GM12878 (cell line): Measurements from ENCODE around the gene STRIP2. TPM values are rescaled to one million over a fixed set of nuclear protein-coding genes. Genes with fewer than 3 reads are reported as not detected.
"Not testable (repeated sequence)": the region's sequence is repeated elsewhere in the genome, so short reads cannot be mapped to it uniquely, and the experiment has no call there.

Source experiments
- ATAC-seq: fragments of 200-7000 bp; cut with Tn5 transposase; 3 replicates; pipeline ENCODE4 v1.9.1; 2020; ENCODE audit warnings: mild to moderate bottlenecking, moderate library complexity
- BruUV-seq: library from RNA; stranded (reverse); fragments of 400-500 nt; replicated peaks from 2 replicates; lab custom pipeline; 2021; lab: Mats Ljungman, UMichigan
- CTCF ChIA-PET: fragments of 300-600 bp; sonication (Branson Sonifier 250); formaldehyde crosslinking; extraction: SDS; loops from one replicate; lab custom pipeline; 2021; ENCODE audit warnings: inconsistent platforms; lab: Yijun Ruan, JAX
- POLR2A ChIA-PET: fragments of 350-600 bp; formaldehyde crosslinking; extraction: SDS; loops from one replicate; lab custom pipeline; 2021; ENCODE audit warnings: inconsistent platforms; lab: Charles Lee
- RAD21 ChIA-PET: fragments of 300-600 bp; sonication (Branson Sonifier 250); formaldehyde crosslinking; loops from one replicate; lab custom pipeline; 2023; ENCODE audit warnings: antibody characterized with exemption; ENCODE audit not compliant: unreplicated experiment; lab: Charles Lee
- SMC1A ChIA-PET: fragments of 300-600 bp; sonication (Branson Sonifier 250); formaldehyde crosslinking; loops from one replicate; lab custom pipeline; 2023; ENCODE audit not compliant: unreplicated experiment, uncharacterized antibody; lab: Charles Lee
- DNase-seq: peaks from one replicate; pipeline ENCODE4 v3.0.0-alpha.2; 2011; ENCODE audit warnings: low read depth, low spot score
- FAIRE-seq: peaks from 3 replicates; lab custom pipeline; 2011; peaks lifted over from hg19 to GRCh38; lab: Jason Lieb, UNC
- H2AFZ ChIP-seq: 2 replicates; pipeline ENCODE4 v1.6.0; 2011; ENCODE audit warnings: low read depth, low read length, control low read depth; ENCODE audit not compliant: control insufficient read depth
- H3K27ac ChIP-seq: 2 replicates; pipeline ENCODE4 v1.5.1; 2011; ENCODE audit warnings: control low read depth; ENCODE audit not compliant: control insufficient read depth, insufficient read depth
- H3K27me3 ChIP-seq, 2 experiments: replicated peaks in 1 of 2; 2 replicates each; pipeline versions ENCODE4 v1.6.0 to v1.6.1; 2011; ENCODE audit warnings: low read length in 1 of 2; ENCODE audit not compliant: control insufficient read depth in 2 of 2, insufficient read depth in 2 of 2
- H3K36me3 ChIP-seq, 2 experiments: 2 replicates each; pipeline ENCODE4 v1.5.1; 2011; ENCODE audit warnings: low read length in 1 of 2; ENCODE audit not compliant: control insufficient read depth in 2 of 2, insufficient read depth in 2 of 2
- H3K4me1 ChIP-seq: 2 replicates; pipeline ENCODE4 v1.6.1; 2011; ENCODE audit warnings: mild to moderate bottlenecking, low read length, moderate library complexity, mixed read lengths; ENCODE audit not compliant: control insufficient read depth, insufficient read depth
- H3K4me2 ChIP-seq: 2 replicates; pipeline ENCODE4 v1.6.0; 2011; ENCODE audit warnings: control low read depth; ENCODE audit not compliant: control insufficient read depth, insufficient read depth
- H3K4me3 ChIP-seq: fragments of 200-600 bp; sonication (generic); 2 replicates; pipeline ENCODE4 v1.5.1; 2016
- H3K79me2 ChIP-seq: 2 replicates; pipeline ENCODE4 v1.6.0; 2011; ENCODE audit warnings: low read length; ENCODE audit not compliant: control insufficient read depth, insufficient read depth
- H3K9ac ChIP-seq: 2 replicates; pipeline ENCODE4 v1.8.0; 2011; ENCODE audit warnings: low read length, control low read depth, mixed read lengths; ENCODE audit not compliant: control insufficient read depth, insufficient read depth
- H3K9me3 ChIP-seq: replicated peaks from 3 replicates; pipeline ENCODE4 v1.5.1; 2011; ENCODE audit warnings: mild to moderate bottlenecking, low read length; ENCODE audit not compliant: control insufficient read depth, insufficient read depth
- H4K20me1 ChIP-seq: 2 replicates; pipeline ENCODE4 v1.6.0; 2011; ENCODE audit not compliant: control insufficient read depth, insufficient read depth
- EGR1 ChIP-seq, 2 experiments: IDR thresholded peaks; 1 replicate in 1 of 2; 2 replicates in 1 of 2; pipeline ENCODE4 v1.6.1; 2011 to 2012; ENCODE audit warnings: low read depth in 2 of 2, low read length in 2 of 2, borderline replicate concordance in 1 of 2, mild to moderate bottlenecking in 1 of 2, moderate library complexity in 1 of 2
- FOS ChIP-seq: IDR thresholded peaks from 3 replicates; pipeline ENCODE4 v1.6.1; 2011; ENCODE audit warnings: borderline replicate concordance; ENCODE audit not compliant: insufficient read length; ENCODE audit errors: extremely low read depth
- IRF3 ChIP-seq: fragments of 450-650 bp; IDR thresholded peaks from 2 replicates; pipeline ENCODE4 v1.6.1; 2014; ENCODE audit warnings: mild to moderate bottlenecking
- IRF5 ChIP-seq: fragments of 450-650 bp; IDR thresholded peaks from 2 replicates; pipeline ENCODE4 v1.6.1; 2017; ENCODE audit warnings: borderline replicate concordance
- NR2F1 ChIP-seq: fragments of 450-650 bp; conservative IDR thresholded peaks from 2 replicates; pipeline ENCODE4 v1.6.1; 2017; ENCODE audit warnings: mild to moderate bottlenecking
- RFX5 ChIP-seq: IDR thresholded peaks from 2 replicates; pipeline ENCODE4 v1.6.1; 2011; ENCODE audit warnings: low read depth, low read length, improper control_type of control experiment
- YBX1 ChIP-seq: fragments of 450-650 bp; IDR thresholded peaks from 2 replicates; pipeline ENCODE4 v1.6.1; 2016; ENCODE audit warnings: antibody characterized with exemption
- ZBTB40 ChIP-seq: fragments of 450-650 bp; IDR thresholded peaks from 2 replicates; pipeline ENCODE4 v1.6.1; 2016; ENCODE audit warnings: mild to moderate bottlenecking, moderate library complexity, borderline replicate concordance
- WGBS: methylation state at CpG from one replicate; pipeline ENCODE4 v1.1.6; 2016; ENCODE audit warnings: low lambda C conversion rate; ENCODE audit not compliant: insufficient replicate concordance, insufficient coverage; ENCODE audit errors: missing lambda C conversion rate; 5-methylcytosine and 5-hydroxymethylcytosine counted together
- in situ Hi-C: fragments of 300-500 bp; cut with MboI; formaldehyde crosslinking; loops from 9 replicates; pipeline ENCODE4 v1.14.3; 2018; ENCODE audit warnings: mixed read lengths
- intact Hi-C: fragments of 100-400 bp; cut with micrococcal nuclease; formaldehyde crosslinking; loops from one replicate; pipeline ENCODE4 v1.14.2; 2022; ENCODE audit not compliant: unreplicated experiment
- polyA plus RNA-seq, 11 experiments: library from polyadenylated mRNA; depleted of rRNA in 4 of 11; unstranded in 6 of 11; stranded (reverse) in 5 of 11; fragments of >200 nt; fragmentation: Nextera tagmentation in 4 of 11; fragmentation: Illumina TruSeq in 1 of 11; extraction: Ambion mirVana in 4 of 11; extraction: Trizol in 1 of 11; gene quantifications; 1 replicate in 1 of 11; 2 replicates in 10 of 11; pipeline versions ENCODE4 v1.2.1 to v1.2.3, GENCODE V29; 2011 to 2016; ENCODE audit warnings: inconsistent platforms in 2 of 11, missing spikeins in 2 of 11, low read depth in 1 of 11
- total RNA-seq, 4 experiments: library from RNA; depleted of rRNA in 3 of 4; stranded (reverse); fragments of >200 nt in 3 of 4; fragmentation: Illumina TruSeq in 1 of 4; extraction: Trizol in 1 of 4; gene quantifications; 2 replicates each; pipeline versions ENCODE4 v1.2.1 to v1.2.3, GENCODE V29; 2013 to 2021

Gene STRIP2
- total and polyA plus RNA-seq, 10 of the 15 experiments (the other 5 are each of a cell fraction or from before 2014, with no cell fraction given) = 0.48 to 5.8 (median 1.8) TPM

- TF ChIP-seq RFX5 (no peak), FOS (no peak), IRF3 (no peak), NR2F1 (no peak), IRF5 (no peak), ZBTB40 (no peak), YBX1 (no peak), EGR1 (IDR thresholded peaks at IDR 0.05; ENCODE audit: borderline replicate concordance in 1 of 2, low read depth in 2 of 2, low read length in 2 of 2) (no peak)
Observed at GRCh38 chr7:129443612-129444011, 9.4 kb downstream of the STRIP2 start (continued).

GRCh38 chr7:129444776-129445175, 10.5 kb downstream of the STRIP2 start:
- ATAC-seq, H3K36me3 ChIP-seq, intact Hi-C loops, FAIRE-seq, H2AFZ ChIP-seq, BruUV-seq, CTCF ChIA-PET, H3K27ac ChIP-seq, H3K79me2 ChIP-seq, H3K9ac ChIP-seq, RAD21 ChIA-PET, H3K9me3 ChIP-seq, H3K4me3 ChIP-seq, H3K4me1 ChIP-seq, H3K4me2 ChIP-seq, in situ Hi-C loops, H3K27me3 ChIP-seq, POLR2A ChIA-PET, DNase-seq, SMC1A ChIA-PET, H4K20me1 ChIP-seq: not testable (repeated sequence)
- 86% methylated on average over 5 of the region's 5 CpGs for WGBS

GRCh38 chr7:129446925-129447324, 12.7 kb downstream of the STRIP2 start:
- DNase-seq, H3K9me3 ChIP-seq, intact Hi-C loops, RAD21 ChIA-PET, H3K4me2 ChIP-seq, CTCF ChIA-PET, ATAC-seq, H3K27me3 ChIP-seq, H3K79me2 ChIP-seq, H3K4me3 ChIP-seq, FAIRE-seq, SMC1A ChIA-PET, H3K36me3 ChIP-seq, H3K9ac ChIP-seq, in situ Hi-C loops, H2AFZ ChIP-seq, H3K4me1 ChIP-seq, H3K27ac ChIP-seq, H4K20me1 ChIP-seq, POLR2A ChIA-PET, BruUV-seq: not testable (repeated sequence)
- WGBS = 65% methylated on average over 2 of the region's 2 CpGs
